HG03280 (cell line): Measurements from ENCODE around the gene DOCK10.

Experiments used
- ATAC-seq: cut with Tn5 transposase; IDR thresholded peaks from one replicate; pipeline ENCODE4 v1.9.1; 2021; ENCODE audit warnings: mild to moderate bottlenecking, moderate library complexity; ENCODE audit not compliant: unreplicated experiment

Gene DOCK10

DNA sequence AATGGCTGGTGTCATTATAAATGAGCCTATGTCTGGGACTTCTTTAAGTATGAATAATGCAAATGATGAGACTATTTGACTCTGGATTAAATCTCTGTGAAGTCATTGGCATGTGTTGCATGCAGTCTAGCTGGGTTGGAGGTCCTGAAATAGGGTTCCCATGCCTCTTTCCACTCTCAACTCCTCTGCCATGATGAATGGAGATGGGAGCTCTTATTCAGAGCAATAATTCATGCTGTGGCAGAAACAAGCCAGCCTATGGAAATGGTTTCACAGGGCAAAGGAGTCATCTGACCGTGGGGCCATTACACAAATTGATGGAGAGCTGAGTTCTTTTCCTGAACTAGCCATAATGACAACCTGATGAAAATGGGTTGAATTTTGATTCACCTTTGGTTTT, 310.6 kb downstream of the DOCK10 start:
- ATAC-seq = no peak

DNA sequence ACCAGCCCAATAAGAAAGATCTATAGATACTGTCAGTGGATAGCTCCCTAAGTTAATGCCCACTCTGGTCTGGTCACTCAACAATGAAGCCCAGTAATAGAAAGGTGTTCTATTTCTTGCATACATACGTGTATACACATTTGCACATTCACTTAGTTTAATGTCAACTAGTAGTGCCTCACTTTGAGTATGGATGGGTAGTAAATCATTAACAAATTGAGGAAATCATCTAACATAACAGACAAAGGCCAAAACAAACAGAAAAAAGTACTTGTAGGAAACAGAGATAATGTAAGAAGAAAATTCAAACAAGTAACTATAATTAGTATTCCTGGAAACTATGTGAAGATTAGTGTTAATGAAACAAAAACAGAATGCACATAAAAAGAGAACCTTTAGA, 312.8 kb downstream of the DOCK10 start:
- no peak for ATAC-seq

- no peak for ATAC-seq
Measured at GRCh38 chr2:224724331-224724730, 317.9 kb downstream of the DOCK10 start.

DNA sequence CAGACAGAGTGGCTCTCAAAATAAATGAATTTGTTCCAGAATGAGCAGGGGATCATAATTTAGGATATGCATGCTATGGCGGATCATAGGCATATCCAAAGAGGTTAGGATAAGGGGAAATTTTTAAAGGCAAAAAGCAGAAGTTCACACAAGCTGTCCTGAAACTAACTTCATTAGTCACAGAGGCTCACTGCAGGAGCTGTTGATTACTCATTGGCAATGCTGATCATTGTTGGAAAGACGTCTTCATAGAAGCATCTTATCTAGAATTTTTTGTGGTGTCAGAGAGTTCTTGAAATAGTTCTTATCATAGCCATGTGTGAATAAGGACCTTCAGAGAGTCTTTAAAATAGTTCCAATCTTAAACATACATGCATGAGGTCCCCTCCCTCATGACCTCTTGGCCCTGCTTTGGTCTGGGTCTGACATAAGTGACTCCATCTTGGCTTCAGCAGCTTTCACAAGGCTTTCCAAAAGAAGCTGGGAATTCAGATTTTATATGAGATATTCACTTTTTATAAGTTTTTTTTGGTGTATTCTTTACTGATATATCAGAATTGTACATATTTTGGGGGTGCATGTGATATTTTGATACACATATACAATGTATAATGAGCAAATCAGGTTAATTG, 318.6 kb downstream of the DOCK10 start:
- ATAC-seq = no peak

GRCh38 chr2:224722770-224723169, 319.5 kb downstream of the DOCK10 start:
- no peak for ATAC-seq

DNA sequence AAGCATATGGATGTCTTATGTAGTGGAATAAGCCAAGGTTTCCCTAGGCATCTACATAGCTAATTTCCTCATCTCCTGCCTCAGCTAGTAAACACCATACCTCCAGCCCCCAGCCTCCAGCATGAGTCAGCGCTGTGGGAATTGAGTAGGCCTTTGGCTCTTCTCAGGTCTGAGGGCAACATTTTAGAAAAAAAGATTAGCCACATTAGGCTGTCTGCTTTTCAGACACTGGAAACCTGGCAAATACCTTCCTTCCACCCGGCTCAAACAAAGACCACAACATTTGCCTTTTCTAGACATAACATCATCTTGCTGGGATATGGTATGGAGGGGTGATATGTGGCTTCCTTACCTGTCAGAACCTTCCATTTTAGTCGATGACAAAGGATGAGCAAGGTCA, 320.0 kb downstream of the DOCK10 start:
- ATAC-seq = no peak

- no peak for ATAC-seq
Measured at GRCh38 chr2:224716921-224717320, 325.3 kb downstream of the DOCK10 start.

GRCh38 chr2:224716201-224716600, 326.1 kb downstream of the DOCK10 start, which contains the start of gene CCDC195:
CCDC195 (minus strand) TSS chr2:224716365; CDS start chr2:224716365, 0 bp downstream.
- no peak for ATAC-seq
